ENCODE results near the gene MNX1.

The MNX1 gene

GRCh38 chr7:157044147-157044687 lies 33.8 kb upstream of the MNX1 start:
- no peak for TF ChIP-seq TAF1 (IDR thresholded peaks at IDR 0.05; ENCODE audit: borderline replicate concordance, low read depth, low read length)
- TF ChIP-seq POLR2AphosphoS5 (IDR thresholded peaks at IDR 0.05; ENCODE audit: low read depth, low read length), result no peak
- TF ChIP-seq POLR2A (IDR thresholded peaks at IDR 0.05; ENCODE audit: low read depth, low read length), result no peak
- FAIRE-seq, result no peak
- DNase-seq (ENCODE audit: insufficient read length), result no peak

- FAIRE-seq, result no peak
- no peak for DNase-seq (ENCODE audit: insufficient read length)
Measured at GRCh38 chr7:157043745-157044144, 33.3 kb upstream of the MNX1 start.

GRCh38 chr7:157041514-157042277 lies 31.2 kb upstream of the MNX1 start:
- DNase-seq (ENCODE audit: insufficient read length) (no peak), FAIRE-seq (no peak)
- no peak for TF ChIP-seq TAF1 (IDR thresholded peaks at IDR 0.05; ENCODE audit: borderline replicate concordance, low read depth, low read length)
- TF ChIP-seq POLR2AphosphoS5 (IDR thresholded peaks at IDR 0.05; ENCODE audit: low read depth, low read length), result no peak
- TF ChIP-seq POLR2A (IDR thresholded peaks at IDR 0.05; ENCODE audit: low read depth, low read length), result no peak

More at GRCh38 chr7:157043745-157044144, 33.3 kb upstream of the MNX1 start:
- TF ChIP-seq TAF1 (IDR thresholded peaks at IDR 0.05; ENCODE audit: borderline replicate concordance, low read depth, low read length) (no peak), POLR2AphosphoS5 (IDR thresholded peaks at IDR 0.05; ENCODE audit: low read depth, low read length) (no peak), POLR2A (IDR thresholded peaks at IDR 0.05; ENCODE audit: low read depth, low read length) (no peak)

- no peak for FAIRE-seq
- no peak for TF ChIP-seq TAF1 (IDR thresholded peaks at IDR 0.05; ENCODE audit: borderline replicate concordance, low read depth, low read length)
- no peak for TF ChIP-seq POLR2A (IDR thresholded peaks at IDR 0.05; ENCODE audit: low read depth, low read length)
- TF ChIP-seq POLR2AphosphoS5 (IDR thresholded peaks at IDR 0.05; ENCODE audit: low read depth, low read length), result no peak
- no peak for DNase-seq (ENCODE audit: insufficient read length)
Measured at GRCh38 chr7:157041004-157041403, 30.5 kb upstream of the MNX1 start.

GRCh38 chr7:157037635-157038034 lies 27.2 kb upstream of the MNX1 start:
- no peak for FAIRE-seq
- DNase-seq (ENCODE audit: insufficient read length), result no peak
- TF ChIP-seq TAF1 (IDR thresholded peaks at IDR 0.05; ENCODE audit: borderline replicate concordance, low read depth, low read length), result no peak
- TF ChIP-seq POLR2AphosphoS5 (IDR thresholded peaks at IDR 0.05; ENCODE audit: low read depth, low read length), result no peak
- no peak for TF ChIP-seq POLR2A (IDR thresholded peaks at IDR 0.05; ENCODE audit: low read depth, low read length)

GRCh38 chr7:157037028-157037427 lies 26.6 kb upstream of the MNX1 start:
- no peak for FAIRE-seq
- TF ChIP-seq TAF1 (IDR thresholded peaks at IDR 0.05; ENCODE audit: borderline replicate concordance, low read depth, low read length) (no peak), POLR2AphosphoS5 (IDR thresholded peaks at IDR 0.05; ENCODE audit: low read depth, low read length) (no peak), POLR2A (IDR thresholded peaks at IDR 0.05; ENCODE audit: low read depth, low read length) (no peak)
- no peak for DNase-seq (ENCODE audit: insufficient read length)

GRCh38 chr7:157035979-157036378 lies 25.5 kb upstream of the MNX1 start:
- DNase-seq (ENCODE audit: insufficient read length) (no peak), FAIRE-seq (no peak)
- no peak for TF ChIP-seq POLR2AphosphoS5 (IDR thresholded peaks at IDR 0.05; ENCODE audit: low read depth, low read length)
- no peak for TF ChIP-seq POLR2A (IDR thresholded peaks at IDR 0.05; ENCODE audit: low read depth, low read length)
- no peak for TF ChIP-seq TAF1 (IDR thresholded peaks at IDR 0.05; ENCODE audit: borderline replicate concordance, low read depth, low read length)

GRCh38 chr7:157035302-157035701 lies 24.8 kb upstream of the MNX1 start:
- TF ChIP-seq POLR2A (IDR thresholded peaks at IDR 0.05; ENCODE audit: low read depth, low read length) (no peak), TAF1 (IDR thresholded peaks at IDR 0.05; ENCODE audit: borderline replicate concordance, low read depth, low read length) (no peak), POLR2AphosphoS5 (IDR thresholded peaks at IDR 0.05; ENCODE audit: low read depth, low read length) (no peak)
- no peak for FAIRE-seq
- DNase-seq (ENCODE audit: insufficient read length), result no peak

GRCh38 chr7:157033483-157034473 lies 23.3 kb upstream of the MNX1 start:
- TF ChIP-seq POLR2A (IDR thresholded peaks at IDR 0.05; ENCODE audit: low read depth, low read length), result no peak
- no peak for DNase-seq (ENCODE audit: insufficient read length)
- no peak for FAIRE-seq

GRCh38 chr7:157032644-157033482 lies 22.4 kb upstream of the MNX1 start:
- no peak for DNase-seq (ENCODE audit: insufficient read length)
- TF ChIP-seq TAF1 (IDR thresholded peaks at IDR 0.05; ENCODE audit: borderline replicate concordance, low read depth, low read length), result no peak
- TF ChIP-seq POLR2A (IDR thresholded peaks at IDR 0.05; ENCODE audit: low read depth, low read length), result no peak
- TF ChIP-seq POLR2AphosphoS5 (IDR thresholded peaks at IDR 0.05; ENCODE audit: low read depth, low read length), result no peak
- FAIRE-seq, result no peak

GRCh38 chr7:157032128-157032527 lies 21.7 kb upstream of the MNX1 start:
- no peak for TF ChIP-seq TAF1 (IDR thresholded peaks at IDR 0.05; ENCODE audit: borderline replicate concordance, low read depth, low read length)
- TF ChIP-seq POLR2AphosphoS5 (IDR thresholded peaks at IDR 0.05; ENCODE audit: low read depth, low read length), result no peak
- no peak for TF ChIP-seq POLR2A (IDR thresholded peaks at IDR 0.05; ENCODE audit: low read depth, low read length)
- DNase-seq (ENCODE audit: insufficient read length) (no peak), FAIRE-seq (no peak)
